HG03039 (cell line): Measurements from ENCODE around the gene ABCD3.

ENCODE experiments used
- ATAC-seq: cut with Tn5 transposase; IDR thresholded peaks from one replicate; pipeline ENCODE4 v1.9.1; 2021; ENCODE audit warnings: mild to moderate bottlenecking, moderate library complexity; ENCODE audit not compliant: unreplicated experiment

Gene ABCD3

DNA sequence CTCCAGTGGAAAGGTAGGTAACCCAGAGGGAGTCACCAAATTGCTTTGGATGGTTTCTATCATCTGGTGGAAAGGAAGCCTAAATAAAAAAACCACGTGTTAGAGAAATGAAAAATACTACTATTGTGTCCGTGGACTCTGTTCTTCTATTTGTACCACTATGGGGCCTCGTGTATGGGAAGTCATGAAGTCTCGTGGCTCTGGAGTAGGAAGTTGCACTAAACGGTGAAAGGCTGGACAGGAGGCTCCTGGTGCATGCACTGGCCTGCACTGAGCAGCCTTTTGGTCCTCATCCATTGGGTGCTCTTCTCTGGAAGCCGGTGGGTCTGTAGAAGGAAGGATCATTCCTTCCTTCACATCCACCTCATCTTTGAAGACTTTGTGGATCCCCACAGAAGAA, 106.3 kb downstream of the ABCD3 start:
- ATAC-seq, result no peak

DNA sequence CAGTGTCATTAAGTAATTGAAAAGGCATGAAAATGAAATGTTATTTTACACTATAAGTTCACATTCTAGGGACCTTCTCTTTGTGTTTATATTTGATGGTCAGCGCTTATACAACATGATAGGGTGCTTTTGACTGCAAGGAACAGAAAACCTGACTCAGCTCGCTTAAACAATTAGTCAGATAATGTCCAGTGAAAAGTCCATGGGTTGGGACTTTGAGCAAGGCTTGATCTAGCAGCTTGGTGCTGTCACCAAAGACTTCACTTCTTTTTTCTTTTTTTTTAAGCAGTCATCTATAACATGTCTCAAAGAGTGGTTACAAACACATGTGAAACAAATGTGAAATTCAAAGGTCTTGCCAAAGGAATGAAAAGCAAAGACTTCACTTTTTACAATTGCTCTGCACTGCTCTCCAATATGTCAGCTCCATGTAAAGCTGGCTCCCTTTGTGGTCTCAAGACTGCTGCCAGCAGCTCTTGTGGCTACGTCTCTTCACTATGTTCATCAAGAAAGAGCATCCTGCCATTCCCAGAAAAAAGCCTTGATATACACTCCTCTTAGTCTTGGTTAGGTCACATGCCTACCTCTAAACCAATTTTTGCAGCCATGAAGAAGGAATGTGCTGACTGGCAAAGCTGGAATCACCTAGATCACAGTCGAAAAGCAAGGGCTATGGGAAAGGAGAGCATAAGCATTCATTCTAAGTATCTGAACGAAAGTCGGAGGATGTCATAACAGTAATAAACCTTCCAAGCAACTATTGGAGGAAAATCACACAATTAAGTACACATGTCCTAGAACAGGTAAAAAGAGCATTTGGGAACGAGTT, 108.2 kb downstream of the ABCD3 start:
- no peak for ATAC-seq

DNA sequence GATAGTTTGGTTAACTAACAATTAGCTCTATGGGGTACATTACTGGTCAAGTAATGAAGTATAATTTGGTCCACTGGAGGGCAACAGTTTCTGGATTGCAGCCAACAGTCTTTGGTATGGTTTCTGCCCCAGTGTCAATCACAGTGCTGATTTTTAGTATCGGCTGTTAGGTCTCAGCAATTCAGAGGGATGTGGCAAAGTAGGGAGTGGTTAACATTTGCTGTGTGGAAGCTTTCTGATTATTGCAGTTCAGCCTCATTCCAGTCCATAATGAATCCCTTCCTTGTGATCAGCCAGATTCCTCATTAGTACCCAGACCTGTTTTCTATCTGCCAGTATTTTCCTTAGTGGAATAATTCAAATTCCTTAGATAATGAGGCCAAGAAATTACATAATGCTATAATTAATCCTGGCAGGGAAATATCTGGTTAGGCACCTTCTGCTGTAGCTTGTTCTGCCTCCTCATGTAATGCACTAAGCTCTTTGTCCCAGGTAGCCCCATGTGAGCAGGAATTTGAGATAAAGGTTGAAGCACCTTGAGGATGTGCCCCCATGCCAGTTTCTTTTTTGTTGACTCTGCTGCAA, 109.3 kb downstream of the ABCD3 start:
- no peak for ATAC-seq

DNA sequence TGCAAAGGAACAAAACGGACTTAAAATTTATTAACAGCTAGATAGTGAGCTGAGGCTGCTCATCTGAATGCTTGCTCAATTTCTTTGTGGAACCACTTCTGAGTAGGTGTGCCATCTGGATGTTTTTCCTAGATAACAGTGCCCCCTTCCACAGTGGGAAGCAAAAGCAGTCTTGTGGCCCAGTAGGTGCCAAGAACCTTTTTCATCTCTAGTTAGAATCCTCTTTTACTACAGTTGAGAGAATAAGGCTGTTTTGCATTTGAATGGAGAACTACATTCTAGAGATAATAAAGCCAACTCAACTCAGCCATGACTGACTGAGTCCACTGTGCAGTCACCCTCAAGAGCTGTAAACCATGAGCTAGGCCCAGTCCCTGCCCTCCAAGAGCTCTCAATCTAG, 110.1 kb downstream of the ABCD3 start:
- ATAC-seq, result no peak

DNA sequence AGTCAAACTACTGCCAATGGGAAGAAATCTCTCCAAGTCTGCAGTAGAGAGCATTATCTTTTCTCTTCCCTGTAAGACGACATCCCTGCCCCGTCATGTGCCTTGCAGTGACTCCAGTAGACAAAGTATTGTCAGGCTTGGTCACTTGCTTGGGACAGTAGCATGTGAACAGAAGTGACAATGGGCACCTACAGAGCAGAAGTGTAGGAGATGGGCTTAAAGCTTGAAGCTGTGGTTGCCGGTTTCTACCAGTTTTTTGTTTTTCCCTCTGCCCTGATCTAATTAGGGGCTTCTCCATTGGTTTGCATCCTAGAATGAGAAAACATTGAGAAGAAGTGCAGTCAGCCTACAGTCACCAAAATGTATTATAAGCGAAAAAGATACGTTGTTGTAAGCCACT, 110.6 kb downstream of the ABCD3 start:
- no peak for ATAC-seq

DNA sequence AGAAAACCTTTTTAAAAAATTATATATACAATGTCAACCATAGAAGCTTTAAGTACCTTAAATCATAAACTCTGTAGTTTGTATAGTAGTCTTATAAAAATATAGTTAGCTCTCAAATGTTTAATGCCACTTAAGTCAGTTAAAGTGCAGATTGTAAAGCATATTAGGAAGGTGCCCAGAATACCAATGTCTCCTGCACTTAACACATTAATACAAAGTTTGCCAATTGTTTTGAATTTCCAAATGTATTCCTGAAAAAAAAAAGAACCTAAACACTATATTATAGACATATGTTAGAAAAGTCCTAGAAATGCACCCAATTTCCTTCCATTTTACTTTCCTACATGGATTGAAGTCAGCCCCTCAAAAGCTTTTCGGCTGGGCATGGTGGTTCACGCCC, 111.2 kb downstream of the ABCD3 start:
- no peak for ATAC-seq

DNA sequence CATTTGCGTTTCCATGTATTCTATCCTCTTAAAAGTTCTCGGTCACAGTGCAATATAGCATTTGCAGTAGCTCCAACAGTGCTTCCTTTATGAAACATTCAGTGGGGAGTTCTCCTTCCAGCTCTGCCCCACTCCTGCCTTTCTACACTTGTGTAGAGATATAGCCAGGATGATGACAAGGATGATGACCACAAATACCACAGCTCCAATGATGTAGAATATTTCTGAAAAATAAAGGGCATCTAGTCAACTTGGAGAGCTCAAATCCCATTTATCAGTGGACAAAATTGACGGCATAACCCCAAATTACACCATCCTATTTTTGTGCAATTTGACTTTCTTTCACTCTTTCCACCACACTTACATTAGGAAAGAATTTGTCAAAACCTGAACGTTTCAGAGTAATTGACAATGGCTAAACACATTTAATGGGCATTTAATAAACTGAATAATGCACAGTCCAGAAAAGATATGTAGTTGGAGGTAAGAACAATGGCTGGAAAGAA, 112.2 kb downstream of the ABCD3 start:
- ATAC-seq, result no peak

DNA sequence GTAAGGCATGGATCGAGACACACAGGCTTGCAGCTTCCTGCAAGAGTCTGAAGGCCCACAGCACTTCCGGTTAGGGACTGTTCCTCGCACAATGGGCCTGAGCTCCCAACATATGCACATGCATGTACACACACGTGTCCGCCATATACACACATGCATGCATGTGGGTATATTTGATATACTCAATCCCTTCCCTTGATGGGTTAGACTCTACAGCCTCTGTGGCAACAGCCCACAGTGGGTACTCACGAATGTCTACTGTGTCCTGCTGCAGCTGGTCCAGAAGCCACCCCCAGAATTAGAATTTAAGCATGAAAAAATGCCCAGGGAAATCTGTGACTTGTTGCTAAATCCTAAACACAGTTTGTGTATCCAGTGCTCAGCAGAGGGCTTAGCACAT, 113.5 kb downstream of the ABCD3 start:
- no peak for ATAC-seq

DNA sequence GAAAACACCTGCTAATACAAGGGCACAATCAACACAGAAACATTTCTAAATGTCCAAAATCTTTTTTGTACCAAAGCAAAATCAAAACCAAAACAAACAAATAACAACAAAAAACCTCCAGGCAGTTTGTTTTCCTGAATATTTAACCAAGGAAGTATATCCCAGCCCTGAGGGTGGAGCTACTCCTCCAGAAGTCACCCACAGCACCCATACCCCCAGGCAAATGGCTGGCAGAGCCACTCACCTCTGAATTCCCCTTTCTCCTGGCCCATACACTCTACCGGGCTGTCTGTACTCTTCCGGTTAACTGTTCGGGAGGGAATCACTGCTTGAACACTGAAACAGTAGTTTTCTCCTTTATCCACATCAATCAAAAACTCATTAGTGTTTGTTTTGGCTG, 113.9 kb downstream of the ABCD3 start:
- no peak for ATAC-seq

DNA sequence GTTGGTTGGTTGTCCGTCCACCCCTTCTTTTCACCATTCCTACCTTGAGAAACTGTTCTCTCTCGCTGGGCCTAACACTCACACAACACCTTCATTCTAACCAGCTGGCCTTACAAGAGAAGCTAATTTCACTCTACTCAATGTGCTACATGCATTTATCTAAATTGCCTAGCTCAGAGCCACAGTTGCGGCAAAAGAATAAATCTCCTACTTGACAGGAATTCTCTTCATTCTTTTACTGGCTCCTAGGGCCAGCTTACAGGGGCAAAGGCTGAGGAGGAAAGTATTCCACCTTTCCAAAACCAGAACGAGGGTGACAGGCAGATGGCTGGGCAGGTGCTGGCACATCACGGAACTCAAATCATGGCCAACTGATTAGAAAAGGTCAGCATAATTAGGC, 116.9 kb downstream of the ABCD3 start:
- no peak for ATAC-seq

DNA sequence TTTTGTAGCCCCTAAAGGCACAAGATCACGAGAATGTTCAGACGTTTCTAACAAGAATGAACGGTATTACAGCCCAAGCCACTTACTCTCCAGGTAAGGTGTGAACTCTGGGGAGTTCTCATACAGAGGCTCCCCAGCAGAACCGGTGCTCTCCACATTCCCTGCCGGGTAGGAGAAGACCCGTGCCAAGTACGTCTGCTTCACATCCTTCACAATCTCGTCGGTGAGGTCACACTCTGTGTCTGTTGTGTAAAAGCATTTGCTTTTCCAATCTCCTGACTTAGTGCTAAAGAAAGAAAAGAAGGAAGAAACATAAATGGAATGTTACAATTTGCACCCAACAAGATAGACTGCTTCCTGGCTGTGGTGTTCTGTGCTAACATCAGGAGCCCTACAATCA, 117.7 kb downstream of the ABCD3 start:
- no peak for ATAC-seq

DNA sequence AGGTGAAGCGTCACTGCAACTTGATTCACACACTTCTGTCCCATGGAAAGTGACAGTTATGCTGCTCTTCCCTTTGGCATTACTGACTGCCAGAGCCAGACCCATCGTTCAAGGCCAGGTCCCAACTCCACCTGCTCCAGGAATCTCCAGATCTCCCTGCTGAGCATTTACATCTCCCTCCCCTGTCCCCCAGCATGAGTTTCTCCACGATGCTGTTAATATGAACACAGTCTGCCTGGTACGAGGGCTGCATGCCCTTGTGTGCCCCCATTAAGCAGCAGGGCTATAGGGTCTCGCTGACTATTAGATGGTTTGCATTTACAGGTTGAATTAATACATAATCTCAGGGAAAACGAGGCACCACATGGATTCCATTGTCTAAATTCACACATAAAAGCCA, 119.1 kb downstream of the ABCD3 start:
- ATAC-seq, result no peak

DNA sequence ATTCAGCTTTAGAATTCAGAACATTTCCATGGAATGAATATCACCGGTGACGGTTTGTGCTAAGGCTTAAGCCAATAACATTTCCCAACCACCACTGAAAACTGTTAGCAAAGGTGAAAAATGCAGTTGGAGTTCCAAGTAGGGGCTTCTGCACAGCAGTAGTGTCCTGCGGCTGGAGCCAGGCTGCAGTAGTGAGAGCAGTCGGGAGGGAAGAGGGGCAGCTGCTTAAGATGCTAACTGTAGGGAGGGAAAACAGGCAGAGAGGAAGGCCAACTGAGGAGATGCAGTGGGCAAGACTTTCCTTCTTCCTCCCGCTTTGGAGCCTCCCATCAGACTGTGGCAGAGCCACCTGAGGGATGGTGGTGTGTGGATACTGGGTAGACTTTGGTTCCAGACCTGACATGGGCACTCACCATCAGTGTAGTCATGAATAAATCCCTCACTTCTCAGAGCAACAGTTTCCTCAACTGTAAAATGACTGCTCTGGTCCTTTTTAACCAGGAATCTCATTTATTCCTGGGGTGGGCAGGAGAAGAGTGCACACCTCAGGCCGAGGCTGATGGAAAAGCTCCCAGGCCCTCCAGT, 120.1 kb downstream of the ABCD3 start:
- ATAC-seq, result no peak

DNA sequence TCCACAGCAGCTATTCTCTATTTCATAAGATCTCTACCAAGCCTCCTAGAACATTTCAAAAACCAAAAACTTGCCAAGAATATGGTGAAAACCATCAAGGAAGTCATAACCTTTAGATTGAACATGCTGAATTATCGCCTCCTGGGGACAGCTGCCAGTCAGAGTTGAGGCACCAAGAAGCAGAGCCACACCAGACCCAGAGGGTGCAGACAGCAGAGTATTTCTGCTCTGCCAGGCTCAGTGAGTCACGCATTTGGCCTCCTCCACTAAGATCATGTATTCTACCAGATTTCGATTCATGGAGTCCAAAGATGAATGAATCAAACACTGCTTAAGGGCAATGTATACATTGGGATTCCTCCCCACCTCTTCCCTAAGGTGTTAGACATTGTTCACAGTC, 121.3 kb downstream of the ABCD3 start:
- ATAC-seq, result no peak

DNA sequence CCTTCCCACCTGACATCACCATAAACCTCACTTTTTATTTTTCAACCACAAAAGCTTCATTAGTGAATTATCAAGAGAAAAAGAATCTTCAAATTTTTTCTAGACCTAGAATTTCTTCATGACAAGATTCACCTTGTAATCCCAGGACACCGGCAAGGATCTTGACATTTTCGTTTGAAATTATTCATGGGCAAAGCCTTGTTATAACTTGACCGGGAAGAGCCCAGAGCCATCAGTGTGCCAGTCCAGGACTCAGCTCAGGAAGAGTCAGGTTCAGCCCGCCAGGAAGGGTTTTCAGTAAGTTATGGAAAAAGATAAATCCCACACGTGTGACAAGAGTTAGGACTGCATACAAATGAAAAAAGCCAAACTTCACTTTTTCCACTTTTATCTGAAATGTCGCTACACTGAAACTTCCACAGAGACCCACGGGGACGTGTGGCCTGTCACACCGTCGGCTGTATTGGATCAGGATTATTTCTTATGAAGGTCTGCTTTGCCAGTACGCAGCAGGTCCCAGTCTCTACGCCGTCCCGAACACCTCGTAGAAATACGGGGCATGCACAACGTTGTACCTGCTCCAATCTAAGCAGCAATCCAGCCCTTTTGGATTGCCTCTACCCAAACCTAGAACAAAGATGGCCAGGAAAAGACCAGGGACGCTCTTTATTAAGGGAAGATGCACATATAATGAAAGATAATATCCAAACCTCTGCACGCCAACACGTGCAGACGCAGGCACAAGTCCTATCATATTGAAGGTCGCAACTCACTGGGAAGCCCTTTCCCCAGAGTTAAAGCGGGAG, 122.5 kb downstream of the ABCD3 start:
- ATAC-seq, result no peak

DNA sequence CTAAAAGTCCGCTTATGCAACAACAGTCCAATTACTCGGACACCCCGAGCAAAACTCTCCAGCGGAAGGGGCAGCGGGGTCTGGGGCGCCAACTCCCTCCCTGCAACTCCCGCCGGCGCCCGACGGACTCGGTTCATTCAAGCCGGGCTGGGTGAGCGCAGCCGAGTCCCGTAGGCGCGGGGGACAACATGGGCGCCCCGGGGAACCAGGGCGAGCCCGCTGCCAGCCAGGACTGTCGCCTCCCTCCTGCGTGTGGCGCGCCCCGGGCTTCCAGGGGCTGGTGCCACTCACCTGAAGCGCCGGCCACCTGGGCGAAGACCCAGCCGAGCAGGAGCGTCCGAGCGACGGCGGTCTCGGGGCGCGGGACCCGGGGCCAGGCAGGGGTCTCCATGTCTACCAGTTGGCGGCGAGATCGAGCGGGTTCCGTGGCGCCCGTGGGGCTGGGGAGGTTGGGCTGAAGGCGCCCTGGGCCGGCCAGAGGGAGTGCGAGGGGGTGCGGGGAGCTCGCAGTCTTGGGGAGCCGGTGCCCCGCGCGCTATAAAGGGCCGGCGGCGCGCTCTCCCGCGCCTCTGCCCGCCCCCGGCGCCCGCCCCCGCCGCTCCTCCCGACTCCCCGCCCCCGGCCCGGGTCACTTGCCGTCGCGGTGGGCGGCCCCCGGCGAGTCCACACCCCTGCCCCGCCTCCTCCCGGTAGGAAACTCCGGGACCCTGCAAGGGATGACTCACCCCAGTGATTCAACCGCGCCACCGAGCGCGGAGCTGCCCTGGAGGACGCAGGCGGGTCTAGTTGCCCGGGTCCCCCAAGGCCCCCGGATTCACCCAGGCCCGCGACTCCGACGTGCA, 123.3 kb downstream of the ABCD3 start, which contains the start of gene F3:
Gene F3, minus strand, starts transcription at position 514 of the 842 bp plus-strand sequence. Its CDS starts 123 bp downstream, at position 391.
- ATAC-seq, result peak; percentile 82

DNA sequence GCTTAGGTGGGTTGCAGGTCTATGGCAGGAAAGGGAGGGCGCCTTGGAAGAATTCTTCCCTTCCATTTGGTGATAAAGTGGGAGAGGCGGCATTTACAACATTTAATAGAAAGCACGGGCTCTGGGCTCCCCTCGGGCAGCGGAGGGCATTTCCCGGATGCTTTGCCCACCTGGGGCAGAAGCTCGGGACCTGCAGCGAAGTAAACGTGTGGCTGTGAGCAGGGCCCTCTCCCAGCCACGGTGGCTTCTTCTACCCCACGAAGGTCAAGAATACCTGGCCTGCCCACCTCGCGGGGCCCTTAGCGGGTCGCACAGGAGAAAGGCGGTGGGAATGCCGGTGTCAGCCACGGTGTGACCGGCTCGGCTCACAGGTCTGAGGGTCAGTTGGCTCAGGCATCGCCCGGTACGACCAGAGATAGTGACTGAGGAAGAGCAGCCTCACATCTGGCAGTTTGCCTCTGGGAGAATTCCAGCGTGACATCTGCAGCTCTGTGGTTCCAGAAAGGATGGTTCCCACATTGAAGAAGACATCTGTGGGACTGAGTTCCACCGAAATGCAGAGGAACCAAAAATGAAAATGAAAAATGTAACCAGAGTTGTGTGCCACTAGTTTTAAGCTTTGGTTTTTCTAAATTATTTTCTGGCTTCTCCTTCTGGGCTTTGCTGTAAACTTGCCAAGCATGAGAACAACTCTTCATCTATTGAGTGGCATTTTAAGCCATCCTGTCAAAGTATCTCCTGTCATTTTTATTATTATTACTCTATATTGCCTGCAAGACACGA, 124.1 kb downstream of the ABCD3 start:
- no peak for ATAC-seq

DNA sequence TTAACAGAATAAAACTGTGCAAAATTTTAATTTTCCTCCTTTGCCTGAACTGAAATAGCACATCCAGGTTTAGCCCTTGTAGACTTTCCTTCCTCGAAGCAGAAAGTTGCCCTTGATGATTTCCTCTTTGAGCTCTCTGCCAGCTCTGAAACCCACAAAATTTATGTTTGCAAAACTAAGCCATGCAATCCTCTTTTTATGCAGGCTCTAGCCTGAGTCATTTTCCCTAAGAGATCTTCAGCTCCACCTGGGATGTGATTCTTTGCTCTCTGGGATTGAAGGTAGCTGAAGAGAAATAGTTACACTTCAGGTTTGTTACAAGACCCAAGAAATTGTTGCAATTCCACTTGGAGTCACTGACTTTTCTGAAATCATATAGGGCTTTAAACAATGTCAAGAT, 124.8 kb downstream of the ABCD3 start:
- ATAC-seq, result no peak

DNA sequence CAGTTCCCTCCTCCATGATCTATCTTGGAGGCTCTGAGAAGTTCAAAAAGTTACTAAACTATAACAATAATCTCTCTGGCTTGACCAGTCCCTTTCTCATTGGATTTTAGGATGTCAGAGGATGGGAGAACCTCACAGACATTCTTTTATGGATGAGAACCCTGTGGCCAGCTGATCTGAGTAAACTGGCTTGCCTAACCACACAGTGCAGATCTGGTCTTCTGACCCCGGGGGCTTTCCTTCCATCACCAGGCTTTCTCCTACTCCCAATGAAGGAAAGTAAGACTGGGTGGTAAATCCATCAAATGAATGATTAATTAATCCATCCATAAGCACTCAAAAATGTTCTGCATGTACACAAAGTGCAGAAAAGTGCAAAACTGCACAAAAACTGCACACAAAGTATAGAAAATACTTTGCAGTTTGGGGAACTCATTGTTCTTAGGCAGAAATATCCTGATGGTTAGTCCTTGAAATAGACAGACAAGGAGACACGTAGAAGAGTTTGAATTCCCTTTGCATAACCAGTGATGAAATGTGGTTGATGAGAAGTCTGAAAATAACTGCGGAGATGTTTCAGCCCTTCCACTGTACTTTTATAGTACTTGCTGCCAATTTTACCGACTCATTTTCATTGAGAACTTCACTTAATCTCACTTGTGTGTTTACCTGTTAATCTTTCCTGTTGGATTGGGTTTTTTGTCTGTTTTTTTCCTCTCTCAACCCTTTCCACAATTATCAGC, 125.9 kb downstream of the ABCD3 start:
- ATAC-seq, result no peak
